GM12874 (cell line): Measurements from ENCODE around the gene TRIM66.

Experiments
- TF ChIP-seq, protein P1 (sequence below): IDR thresholded peaks from 2 replicates; pipeline ENCODE4 v1.5.1; 2011; ENCODE audit warnings: low read depth, mild to moderate bottlenecking, control low read depth, low read length, moderate library complexity; ENCODE audit not compliant: insufficient read depth

Gene TRIM66

GRCh38 chr11:8586184-8586583, 96.3 kb downstream of the TRIM66 start:
- TF ChIP-seq, protein P1, sequence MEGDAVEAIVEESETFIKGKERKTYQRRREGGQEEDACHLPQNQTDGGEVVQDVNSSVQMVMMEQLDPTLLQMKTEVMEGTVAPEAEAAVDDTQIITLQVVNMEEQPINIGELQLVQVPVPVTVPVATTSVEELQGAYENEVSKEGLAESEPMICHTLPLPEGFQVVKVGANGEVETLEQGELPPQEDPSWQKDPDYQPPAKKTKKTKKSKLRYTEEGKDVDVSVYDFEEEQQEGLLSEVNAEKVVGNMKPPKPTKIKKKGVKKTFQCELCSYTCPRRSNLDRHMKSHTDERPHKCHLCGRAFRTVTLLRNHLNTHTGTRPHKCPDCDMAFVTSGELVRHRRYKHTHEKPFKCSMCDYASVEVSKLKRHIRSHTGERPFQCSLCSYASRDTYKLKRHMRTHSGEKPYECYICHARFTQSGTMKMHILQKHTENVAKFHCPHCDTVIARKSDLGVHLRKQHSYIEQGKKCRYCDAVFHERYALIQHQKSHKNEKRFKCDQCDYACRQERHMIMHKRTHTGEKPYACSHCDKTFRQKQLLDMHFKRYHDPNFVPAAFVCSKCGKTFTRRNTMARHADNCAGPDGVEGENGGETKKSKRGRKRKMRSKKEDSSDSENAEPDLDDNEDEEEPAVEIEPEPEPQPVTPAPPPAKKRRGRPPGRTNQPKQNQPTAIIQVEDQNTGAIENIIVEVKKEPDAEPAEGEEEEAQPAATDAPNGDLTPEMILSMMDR = no peak

DNA sequence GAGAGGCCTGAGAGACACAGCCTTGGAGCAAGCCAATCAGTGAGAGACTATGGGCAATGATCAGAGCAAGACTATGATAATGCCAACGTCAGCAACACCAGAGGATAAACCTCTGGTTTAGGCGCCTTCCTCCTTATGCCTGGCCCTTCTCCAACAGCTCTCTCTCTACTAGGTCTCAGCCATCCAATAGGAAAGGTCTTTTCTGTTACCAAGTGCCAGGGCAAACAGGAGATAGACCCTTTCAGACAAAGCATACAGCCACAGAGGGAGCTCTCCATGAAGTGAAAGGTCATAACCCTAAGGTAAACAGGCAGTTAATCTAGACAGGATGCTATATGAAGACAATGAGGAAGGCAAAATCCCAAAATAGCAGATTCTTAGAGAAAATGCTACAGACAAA, 98.0 kb downstream of the TRIM66 start:
- TF ChIP-seq, protein P1 = no peak

DNA sequence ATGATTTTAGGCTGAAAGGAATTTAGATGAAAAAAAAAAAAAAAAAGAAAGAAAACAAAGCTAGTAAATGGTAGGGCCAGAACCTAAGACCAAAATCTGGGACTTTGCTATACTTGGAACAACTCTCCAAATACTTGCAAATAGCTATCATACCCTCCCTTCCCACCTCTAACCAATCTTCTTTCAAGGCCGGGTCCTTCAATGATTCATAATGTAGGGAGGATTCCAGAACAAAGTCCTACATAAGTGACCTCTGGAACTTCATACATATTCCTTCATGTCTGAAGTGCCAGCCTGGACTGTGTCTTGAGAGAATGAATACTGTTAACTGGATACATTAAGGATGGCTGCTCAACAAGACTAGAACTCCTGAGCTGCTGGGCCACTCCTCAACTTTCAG, 98.4 kb downstream of the TRIM66 start:
- TF ChIP-seq, protein P1 = no peak

DNA sequence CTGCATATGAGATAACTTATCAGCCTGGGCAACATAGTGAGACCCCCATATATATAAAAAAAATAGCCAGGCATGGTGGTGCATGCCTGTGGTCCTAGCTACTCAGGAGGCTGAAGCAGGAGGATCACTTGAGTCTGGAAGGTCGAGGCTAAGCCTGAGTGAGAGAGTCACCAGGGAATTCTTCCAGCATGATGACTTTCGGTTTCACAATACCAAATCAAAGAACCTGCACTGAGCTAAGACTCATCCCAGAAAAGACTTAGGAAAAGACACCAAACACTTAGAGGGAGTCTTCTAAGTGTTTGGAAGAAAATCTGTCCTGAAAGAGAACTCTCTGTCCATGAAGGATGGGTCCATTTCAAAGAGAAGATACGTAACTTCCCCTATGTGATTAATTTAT, 101.2 kb downstream of the TRIM66 start:
- TF ChIP-seq, protein P1 = no peak

DNA sequence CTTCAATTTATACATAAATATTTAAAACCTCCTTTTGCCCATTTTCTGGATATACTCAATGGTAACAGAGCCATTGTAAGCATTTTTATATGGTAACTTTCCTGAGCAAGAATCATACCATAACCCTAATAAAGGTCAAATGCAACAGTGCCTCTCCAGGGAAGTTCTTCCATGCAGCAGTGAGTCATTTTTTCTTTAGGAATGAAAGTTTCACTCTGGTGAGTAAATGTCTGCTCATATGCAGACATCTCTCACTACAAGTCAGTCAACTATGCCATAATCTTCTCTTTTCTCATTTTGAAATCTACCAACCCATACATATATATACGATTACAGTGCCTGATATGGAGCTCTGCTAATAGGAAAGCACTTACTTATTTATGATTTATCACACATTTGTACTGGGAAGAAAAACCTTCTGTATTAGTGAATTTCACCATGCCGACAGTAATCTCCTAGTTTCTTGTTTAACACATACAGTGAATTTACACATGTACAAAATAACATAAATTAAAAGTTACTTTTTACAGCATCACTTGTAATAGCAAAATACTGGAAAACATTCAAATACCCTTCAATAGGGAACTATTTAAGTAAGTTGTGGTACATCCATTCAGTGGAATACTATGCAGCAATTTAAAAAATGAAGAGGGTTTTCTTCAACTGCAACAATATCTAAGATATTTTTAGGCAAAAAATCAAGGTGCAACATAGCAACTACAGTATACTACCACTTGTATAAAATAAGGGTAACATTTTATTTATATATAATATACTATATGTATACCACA, 104.5 kb downstream of the TRIM66 start:
- TF ChIP-seq, protein P1 = no peak

DNA sequence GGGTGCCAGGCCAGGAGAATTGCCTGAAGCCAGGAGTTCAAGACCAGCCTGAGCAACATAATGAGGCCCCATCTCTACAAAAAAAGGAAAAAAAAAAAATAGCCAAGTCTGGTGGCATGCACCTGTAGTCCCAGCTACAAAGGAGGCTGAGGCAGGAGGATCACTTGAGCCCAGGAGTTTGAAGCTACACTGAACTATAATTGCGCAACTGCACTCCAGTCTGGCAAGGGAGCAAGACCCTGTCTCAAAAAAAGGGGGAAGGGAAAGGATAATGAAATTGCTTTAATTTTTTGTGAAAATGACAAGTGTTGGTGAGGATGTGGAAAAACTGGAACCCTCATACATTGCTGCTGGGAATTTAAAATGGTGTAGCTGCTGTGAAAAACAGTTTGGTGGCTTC, 107.7 kb downstream of the TRIM66 start:
- TF ChIP-seq, protein P1 = no peak

- TF ChIP-seq, protein P1 = no peak
Measured at GRCh38 chr11:8573777-8574176, 108.7 kb downstream of the TRIM66 start.
